Cardiac fibroblast (primary cell): ENCODE measurements around the gene SPATA19.

Experiments
- DNase-seq, 2 donors: peaks; one replicate each; pipeline versions ENCODE4 v3.0.0 to v3.0.0-alpha.2; 2010; ENCODE audit warnings: low read depth in 2 of 2
- H3K4me3 ChIP-seq, 2 donors: replicated peaks in 1 of 2; 1 replicate in 1 of 2; 2 replicates in 1 of 2; pipeline ENCODE4 v1.5.1; 2011; ENCODE audit warnings: low read depth in 2 of 2, low read length in 2 of 2, mild to moderate bottlenecking in 2 of 2, moderate library complexity in 1 of 2
- CTCF ChIP-seq: IDR thresholded peaks from one replicate; pipeline ENCODE4 v1.5.1; 2011; ENCODE audit warnings: low read depth, mild to moderate bottlenecking, low read length, inconsistent platforms

SPATA19 gene

GRCh38 chr11:133811850-133812685 is 33.2 kb downstream of the SPATA19 start:
- H3K4me3 ChIP-seq = no peak overlapping the region

GRCh38 chr11:133810766-133811165 is 34.5 kb downstream of the SPATA19 start:
- DNase-seq = no peak
- TF ChIP-seq CTCF = no peak
- H3K4me3 ChIP-seq = no peak overlapping the region

More at GRCh38 chr11:133811850-133812685, 33.2 kb downstream of the SPATA19 start:
- DNase-seq = no peak
- TF ChIP-seq CTCF = no peak

- no peak for DNase-seq
- TF ChIP-seq CTCF = no peak
- H3K4me3 ChIP-seq = no peak overlapping the region
Observed at GRCh38 chr11:133809569-133810491, 35.5 kb downstream of the SPATA19 start.

GRCh38 chr11:133808393-133809140 is 36.7 kb downstream of the SPATA19 start:
- no peak for DNase-seq
- H3K4me3 ChIP-seq = no peak overlapping the region
- no peak for TF ChIP-seq CTCF

GRCh38 chr11:133803026-133803425 is 42.3 kb downstream of the SPATA19 start:
- TF ChIP-seq CTCF = no peak
- no peak for DNase-seq
- no peak overlapping the region for H3K4me3 ChIP-seq

- TF ChIP-seq CTCF = no peak
- no peak overlapping the region for H3K4me3 ChIP-seq
- no peak for DNase-seq
Observed at GRCh38 chr11:133801356-133801755, 44.0 kb downstream of the SPATA19 start.
